ENCODE results near the gene CDK11B. TPM values are rescaled to one million over a fixed set of nuclear protein-coding genes. Genes with fewer than 3 reads are reported as not detected.
"Not testable (repeated sequence)": the region's sequence is repeated elsewhere in the genome, so short reads cannot be mapped to it uniquely, and the experiment has no call there.

Gene CDK11B
- total RNA-seq, 4 donors from 2014 or later = 12.8 to 23.7 (median 15.0) TPM

GRCh38 chr1:1665815-1666251 lies 7.0 kb upstream of the CDK11B start:
- peaks cover 28 to 46% of the 10 kb centered on the region in 2 donors for H3K36me3 ChIP-seq
- H3K27me3 ChIP-seq = no peaks in the 10 kb centered on the region
- no peak overlapping the region for H3K4me3 ChIP-seq (replicated peaks in 1 of 3)
- TF ChIP-seq CTCF (IDR thresholded peaks at IDR 0.05) = peak in 3 of 6 experiments; percentile 8 to 39 (median 13)
- no peak for TF ChIP-seq POLR2A (IDR thresholded peaks at IDR 0.05)
- H3K9me3 ChIP-seq = no peaks in the 10 kb centered on the region
- DNase-seq = no peak
- H3K4me1 ChIP-seq = no peaks in the 10 kb centered on the region
- no peak overlapping the region for H3K27ac ChIP-seq
- 82 to 96% methylated on average over 3 to 18 of the region's 25 CpGs for WGBS, 2 donors
- intact Hi-C loops (cut with DNase I) = no loop called here

GRCh38 chr1:1664941-1665814 lies 6.4 kb upstream of the CDK11B start:
- no peak for DNase-seq
- H3K27ac ChIP-seq = no peak overlapping the region
- intact Hi-C loops (cut with DNase I) = no loop called here
- WGBS, 2 donors = 89 to 96% methylated on average over 17 to 22 of the region's 27 CpGs
- no peak overlapping the region for H3K4me3 ChIP-seq (replicated peaks in 1 of 3)
- no peaks in the 10 kb centered on the region for H3K4me1 ChIP-seq
- no peaks in the 10 kb centered on the region for H3K9me3 ChIP-seq
- TF ChIP-seq CTCF (IDR thresholded peaks at IDR 0.05) = no peak
- TF ChIP-seq POLR2A (IDR thresholded peaks at IDR 0.05) = no peak
- H3K36me3 ChIP-seq = peaks cover 28 to 44% of the 10 kb centered on the region in 2 donors
- H3K27me3 ChIP-seq = no peaks in the 10 kb centered on the region

- H3K36me3 ChIP-seq = peaks cover 22 to 37% of the 10 kb centered on the region in 2 donors
- H3K27me3 ChIP-seq; H3K4me3 ChIP-seq (replicated peaks in 1 of 3); intact Hi-C loops (cut with DNase I); H3K4me1 ChIP-seq; DNase-seq; H3K9me3 ChIP-seq; H3K27ac ChIP-seq: not testable (repeated sequence)
- 79% methylated on average over 3 of the region's 11 CpGs; no CpG with 5 or more reads in 1 of the 2 donors for WGBS, 2 donors
Observed at GRCh38 chr1:1664318-1664717, 5.5 kb upstream of the CDK11B start.

GRCh38 chr1:1662830-1663560 lies 4.2 kb upstream of the CDK11B start:
- H3K27me3 ChIP-seq; H3K4me3 ChIP-seq (replicated peaks in 1 of 3); H3K27ac ChIP-seq; intact Hi-C loops (cut with DNase I); H3K4me1 ChIP-seq; DNase-seq; H3K9me3 ChIP-seq: not testable (repeated sequence)
- peaks cover 17 to 28% of the 10 kb centered on the region in 2 donors for H3K36me3 ChIP-seq
- WGBS, 2 donors = 72 to 75% methylated on average over 10 to 15 of the region's 15 CpGs

- H3K27ac ChIP-seq; DNase-seq; intact Hi-C loops (cut with DNase I); H3K27me3 ChIP-seq; H3K4me3 ChIP-seq (replicated peaks in 1 of 3); H3K4me1 ChIP-seq; H3K9me3 ChIP-seq: not testable (repeated sequence)
- H3K36me3 ChIP-seq = peaks cover 17 to 23% of the 10 kb centered on the region in 2 donors
- WGBS, 2 donors = 67 to 77% methylated on average over 4 to 7 of the region's 9 CpGs
Observed at GRCh38 chr1:1662392-1662791, 3.6 kb upstream of the CDK11B start.

- peaks cover 39 to 60% of the 10 kb centered on the region in 2 donors for H3K36me3 ChIP-seq
- DNase-seq; H3K27me3 ChIP-seq; H3K9me3 ChIP-seq; intact Hi-C loops (cut with DNase I); H3K4me3 ChIP-seq (replicated peaks in 1 of 3); H3K27ac ChIP-seq; H3K4me1 ChIP-seq: not testable (repeated sequence)
- 95 to 96% methylated on average over 11 of the region's 11 CpGs for WGBS, 2 donors
Observed at GRCh38 chr1:1648265-1648664, 10.5 kb downstream of the CDK11B start.

GRCh38 chr1:1647567-1648241 lies 11.1 kb downstream of the CDK11B start:
- DNase-seq; H3K9me3 ChIP-seq; H3K4me1 ChIP-seq; H3K27ac ChIP-seq; H3K27me3 ChIP-seq; intact Hi-C loops (cut with DNase I); H3K4me3 ChIP-seq (replicated peaks in 1 of 3): not testable (repeated sequence)
- WGBS, 2 donors = 88 to 97% methylated on average over 17 of the region's 17 CpGs
- H3K36me3 ChIP-seq = peaks cover 37 to 54% of the 10 kb centered on the region in 2 donors

- 75 to 84% methylated on average over 5 of the region's 5 CpGs for WGBS, 2 donors
- H3K27ac ChIP-seq; H3K4me3 ChIP-seq (replicated peaks in 1 of 3); intact Hi-C loops (cut with DNase I); H3K9me3 ChIP-seq; DNase-seq; H3K4me1 ChIP-seq; H3K27me3 ChIP-seq: not testable (repeated sequence)
- peaks cover 28 to 40% of the 10 kb centered on the region in 2 donors for H3K36me3 ChIP-seq
Observed at GRCh38 chr1:1646326-1646725, 12.5 kb downstream of the CDK11B start.

GRCh38 chr1:1640711-1641461 lies 17.9 kb downstream of the CDK11B start:
- intact Hi-C loops (cut with DNase I); H3K4me3 ChIP-seq (replicated peaks in 1 of 3); H3K27me3 ChIP-seq; H3K27ac ChIP-seq; H3K9me3 ChIP-seq; H3K4me1 ChIP-seq; DNase-seq: not testable (repeated sequence)
- 94 to 95% methylated on average over 17 to 27 of the region's 38 CpGs for WGBS, 2 donors
- H3K36me3 ChIP-seq = peaks cover 13 to 26% of the 10 kb centered on the region in 2 donors

Data from thyroid gland (tissue), 4 donors.